GM12878 (cell line): ENCODE results near the gene CDK5RAP1. TPM values are rescaled to one million over a fixed set of nuclear protein-coding genes. Genes with fewer than 3 reads are reported as not detected.

Source experiments
- ATAC-seq: fragments of 200-7000 bp; cut with Tn5 transposase; 3 replicates; pipeline ENCODE4 v1.9.1; 2020; ENCODE audit warnings: mild to moderate bottlenecking, moderate library complexity
- BruUV-seq: library from RNA; stranded (reverse); fragments of 400-500 nt; replicated peaks from 2 replicates; lab custom pipeline; 2021; lab: Mats Ljungman, UMichigan
- CTCF ChIA-PET: fragments of 300-600 bp; sonication (Branson Sonifier 250); formaldehyde crosslinking; extraction: SDS; loops from one replicate; lab custom pipeline; 2021; ENCODE audit warnings: inconsistent platforms; lab: Yijun Ruan, JAX
- POLR2A ChIA-PET: fragments of 350-600 bp; formaldehyde crosslinking; extraction: SDS; loops from one replicate; lab custom pipeline; 2021; ENCODE audit warnings: inconsistent platforms; lab: Charles Lee
- RAD21 ChIA-PET: fragments of 300-600 bp; sonication (Branson Sonifier 250); formaldehyde crosslinking; loops from one replicate; lab custom pipeline; 2023; ENCODE audit warnings: antibody characterized with exemption; ENCODE audit not compliant: unreplicated experiment; lab: Charles Lee
- SMC1A ChIA-PET: fragments of 300-600 bp; sonication (Branson Sonifier 250); formaldehyde crosslinking; loops from one replicate; lab custom pipeline; 2023; ENCODE audit not compliant: unreplicated experiment, uncharacterized antibody; lab: Charles Lee
- DNase-seq: peaks from one replicate; pipeline ENCODE4 v3.0.0-alpha.2; 2011; ENCODE audit warnings: low read depth, low spot score
- FAIRE-seq: peaks from 3 replicates; lab custom pipeline; 2011; peaks lifted over from hg19 to GRCh38; lab: Jason Lieb, UNC
- H2AFZ ChIP-seq: 2 replicates; pipeline ENCODE4 v1.6.0; 2011; ENCODE audit warnings: low read depth, low read length, control low read depth; ENCODE audit not compliant: control insufficient read depth
- H3K27ac ChIP-seq: 2 replicates; pipeline ENCODE4 v1.5.1; 2011; ENCODE audit warnings: control low read depth; ENCODE audit not compliant: control insufficient read depth, insufficient read depth
- H3K27me3 ChIP-seq, 2 experiments: replicated peaks in 1 of 2; 2 replicates each; pipeline versions ENCODE4 v1.6.0 to v1.6.1; 2011; ENCODE audit warnings: low read length in 1 of 2; ENCODE audit not compliant: control insufficient read depth in 2 of 2, insufficient read depth in 2 of 2
- H3K36me3 ChIP-seq, 2 experiments: 2 replicates each; pipeline ENCODE4 v1.5.1; 2011; ENCODE audit warnings: low read length in 1 of 2; ENCODE audit not compliant: control insufficient read depth in 2 of 2, insufficient read depth in 2 of 2
- H3K4me1 ChIP-seq: 2 replicates; pipeline ENCODE4 v1.6.1; 2011; ENCODE audit warnings: mild to moderate bottlenecking, low read length, moderate library complexity, mixed read lengths; ENCODE audit not compliant: control insufficient read depth, insufficient read depth
- H3K4me2 ChIP-seq: 2 replicates; pipeline ENCODE4 v1.6.0; 2011; ENCODE audit warnings: control low read depth; ENCODE audit not compliant: control insufficient read depth, insufficient read depth
- H3K4me3 ChIP-seq: fragments of 200-600 bp; sonication (generic); 2 replicates; pipeline ENCODE4 v1.5.1; 2016
- H3K79me2 ChIP-seq: 2 replicates; pipeline ENCODE4 v1.6.0; 2011; ENCODE audit warnings: low read length; ENCODE audit not compliant: control insufficient read depth, insufficient read depth
- H3K9ac ChIP-seq: 2 replicates; pipeline ENCODE4 v1.8.0; 2011; ENCODE audit warnings: low read length, control low read depth, mixed read lengths; ENCODE audit not compliant: control insufficient read depth, insufficient read depth
- H3K9me3 ChIP-seq: replicated peaks from 3 replicates; pipeline ENCODE4 v1.5.1; 2011; ENCODE audit warnings: mild to moderate bottlenecking, low read length; ENCODE audit not compliant: control insufficient read depth, insufficient read depth
- H4K20me1 ChIP-seq: 2 replicates; pipeline ENCODE4 v1.6.0; 2011; ENCODE audit not compliant: control insufficient read depth, insufficient read depth
- BHLHE40 ChIP-seq, 2 experiments: fragments of 450-650 bp in 1 of 2; IDR thresholded peaks; 2 replicates each; pipeline ENCODE4 v1.6.1; 2011 to 2017; ENCODE audit warnings: low read depth in 2 of 2, borderline replicate concordance in 1 of 2, improper control_type of control experiment in 1 of 2, low read length in 1 of 2, mild to moderate bottlenecking in 1 of 2
- ETV6 ChIP-seq, 2 experiments: fragments of 450-650 bp in 1 of 2; IDR thresholded peaks in 1 of 2; conservative IDR thresholded peaks in 1 of 2; 2 replicates each; pipeline ENCODE4 v1.6.1; 2014; ENCODE audit warnings: antibody characterized with exemption in 1 of 2, borderline replicate concordance in 1 of 2, low read depth in 1 of 2, mild to moderate bottlenecking in 1 of 2, moderate library complexity in 1 of 2
- EZH2 ChIP-seq: IDR thresholded peaks from 2 replicates; pipeline ENCODE4 v1.6.1; 2012; ENCODE audit warnings: low read depth, mild to moderate bottlenecking, control low read depth, inconsistent platforms, low read length, borderline replicate concordance; ENCODE audit not compliant: control insufficient read depth
- RB1 ChIP-seq: fragments of 450-650 bp; formaldehyde crosslinking; IDR thresholded peaks from 2 replicates; pipeline ENCODE4 v1.6.1; 2017; ENCODE audit warnings: mild to moderate bottlenecking, borderline replicate concordance
- ZNF687 ChIP-seq: fragments of 450-650 bp; IDR thresholded peaks from 2 replicates; pipeline ENCODE4 v1.6.1; 2017; ENCODE audit warnings: mild to moderate bottlenecking, moderate library complexity
- WGBS: methylation state at CpG from one replicate; pipeline ENCODE4 v1.1.6; 2016; ENCODE audit warnings: low lambda C conversion rate; ENCODE audit not compliant: insufficient replicate concordance, insufficient coverage; ENCODE audit errors: missing lambda C conversion rate; 5-methylcytosine and 5-hydroxymethylcytosine counted together
- in situ Hi-C: fragments of 300-500 bp; cut with MboI; formaldehyde crosslinking; loops from 9 replicates; pipeline ENCODE4 v1.14.3; 2018; ENCODE audit warnings: mixed read lengths
- intact Hi-C: fragments of 100-400 bp; cut with micrococcal nuclease; formaldehyde crosslinking; loops from one replicate; pipeline ENCODE4 v1.14.2; 2022; ENCODE audit not compliant: unreplicated experiment
- polyA plus RNA-seq, 11 experiments: library from polyadenylated mRNA; depleted of rRNA in 4 of 11; unstranded in 6 of 11; stranded (reverse) in 5 of 11; fragments of >200 nt; fragmentation: Nextera tagmentation in 4 of 11; fragmentation: Illumina TruSeq in 1 of 11; extraction: Ambion mirVana in 4 of 11; extraction: Trizol in 1 of 11; gene quantifications; 1 replicate in 1 of 11; 2 replicates in 10 of 11; pipeline versions ENCODE4 v1.2.1 to v1.2.3, GENCODE V29; 2011 to 2016; ENCODE audit warnings: inconsistent platforms in 2 of 11, missing spikeins in 2 of 11, low read depth in 1 of 11
- total RNA-seq, 4 experiments: library from RNA; depleted of rRNA in 3 of 4; stranded (reverse); fragments of >200 nt in 3 of 4; fragmentation: Illumina TruSeq in 1 of 4; extraction: Trizol in 1 of 4; gene quantifications; 2 replicates each; pipeline versions ENCODE4 v1.2.1 to v1.2.3, GENCODE V29; 2013 to 2021
- TF ChIP-seq, protein P1 (sequence below): fragments of 450-650 bp; IDR thresholded peaks from 2 replicates; pipeline ENCODE4 v1.6.1; 2017; ENCODE audit warnings: mild to moderate bottlenecking, moderate library complexity
- TF ChIP-seq, protein P2 (sequence below): IDR thresholded peaks from 2 replicates; pipeline ENCODE4 v1.6.1; 2011; ENCODE audit warnings: mild to moderate bottlenecking, low read depth, low read length, moderate library complexity; ENCODE audit not compliant: insufficient replicate concordance

The CDK5RAP1 gene
- total and polyA plus RNA-seq, 10 of the 15 experiments (the other 5 are each of a cell fraction or from before 2014, with no cell fraction given) = 30.4 to 67.6 (median 38.8) TPM

GRCh38 chr20:33333616-33334015 is 67.7 kb downstream of the CDK5RAP1 start (continued):
- TF ChIP-seq ZNF687 = no peak
- TF ChIP-seq, protein P1, sequence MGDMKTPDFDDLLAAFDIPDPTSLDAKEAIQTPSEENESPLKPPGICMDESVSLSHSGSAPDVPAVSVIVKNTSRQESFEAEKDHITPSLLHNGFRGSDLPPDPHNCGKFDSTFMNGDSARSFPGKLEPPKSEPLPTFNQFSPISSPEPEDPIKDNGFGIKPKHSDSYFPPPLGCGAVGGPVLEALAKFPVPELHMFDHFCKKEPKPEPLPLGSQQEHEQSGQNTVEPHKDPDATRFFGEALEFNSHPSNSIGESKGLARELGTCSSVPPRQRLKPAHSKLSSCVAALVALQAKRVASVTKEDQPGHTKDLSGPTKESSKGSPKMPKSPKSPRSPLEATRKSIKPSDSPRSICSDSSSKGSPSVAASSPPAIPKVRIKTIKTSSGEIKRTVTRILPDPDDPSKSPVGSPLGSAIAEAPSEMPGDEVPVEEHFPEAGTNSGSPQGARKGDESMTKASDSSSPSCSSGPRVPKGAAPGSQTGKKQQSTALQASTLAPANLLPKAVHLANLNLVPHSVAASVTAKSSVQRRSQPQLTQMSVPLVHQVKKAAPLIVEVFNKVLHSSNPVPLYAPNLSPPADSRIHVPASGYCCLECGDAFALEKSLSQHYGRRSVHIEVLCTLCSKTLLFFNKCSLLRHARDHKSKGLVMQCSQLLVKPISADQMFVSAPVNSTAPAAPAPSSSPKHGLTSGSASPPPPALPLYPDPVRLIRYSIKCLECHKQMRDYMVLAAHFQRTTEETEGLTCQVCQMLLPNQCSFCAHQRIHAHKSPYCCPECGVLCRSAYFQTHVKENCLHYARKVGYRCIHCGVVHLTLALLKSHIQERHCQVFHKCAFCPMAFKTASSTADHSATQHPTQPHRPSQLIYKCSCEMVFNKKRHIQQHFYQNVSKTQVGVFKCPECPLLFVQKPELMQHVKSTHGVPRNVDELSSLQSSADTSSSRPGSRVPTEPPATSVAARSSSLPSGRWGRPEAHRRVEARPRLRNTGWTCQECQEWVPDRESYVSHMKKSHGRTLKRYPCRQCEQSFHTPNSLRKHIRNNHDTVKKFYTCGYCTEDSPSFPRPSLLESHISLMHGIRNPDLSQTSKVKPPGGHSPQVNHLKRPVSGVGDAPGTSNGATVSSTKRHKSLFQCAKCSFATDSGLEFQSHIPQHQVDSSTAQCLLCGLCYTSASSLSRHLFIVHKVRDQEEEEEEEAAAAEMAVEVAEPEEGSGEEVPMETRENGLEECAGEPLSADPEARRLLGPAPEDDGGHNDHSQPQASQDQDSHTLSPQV = no peak

DNA sequence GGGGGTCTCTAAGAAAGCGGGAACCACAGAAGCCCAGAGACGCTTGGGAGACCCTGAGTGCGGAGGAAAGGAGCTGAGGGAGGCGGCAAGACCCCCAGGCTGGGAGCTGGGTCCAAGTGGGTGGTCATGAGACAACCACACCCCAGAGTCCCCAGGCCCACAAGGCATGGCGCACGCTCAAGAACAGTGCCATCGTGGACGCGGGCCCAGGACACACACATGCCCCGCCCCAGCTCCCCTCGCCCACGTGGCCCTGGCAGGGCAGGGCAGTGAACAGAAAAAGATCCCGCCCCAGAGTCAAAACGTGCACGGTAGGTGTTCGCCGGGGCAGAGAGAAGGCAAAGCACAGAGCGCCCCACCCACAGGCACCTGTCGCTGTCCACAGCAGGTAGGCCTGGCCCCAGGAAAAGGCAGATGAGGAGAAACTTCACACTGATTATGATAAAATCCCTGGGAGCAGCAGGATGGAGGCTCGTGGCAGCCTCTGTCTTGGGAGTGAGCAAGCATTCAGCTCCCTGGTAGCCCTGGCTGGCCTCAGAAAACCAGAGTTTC is 68.3 kb downstream of the CDK5RAP1 start:
- DNase-seq (no peak), ATAC-seq (no peak), FAIRE-seq (no peak)
- intact Hi-C loops = no loop called here
- H4K20me1 ChIP-seq = no peaks in the 10 kb centered on the region
- in situ Hi-C loops = no loop called here
- whole genome bisulfite sequencing = 58% methylated on average over 20 of the region's 20 CpGs
- ChIA-PET CTCF (no interaction called here), SMC1A (no interaction called here), POLR2A (no interaction called here), RAD21 (no interaction called here)
- no peaks in the 10 kb centered on the region for H3K36me3 ChIP-seq
- H3K4me2 ChIP-seq = no peak overlapping the region
- no peak overlapping the region for H3K9ac ChIP-seq
- H2AFZ ChIP-seq = no peak overlapping the region
- H3K27me3 ChIP-seq = no peaks in the 10 kb centered on the region; a peak in 3 of 4 replicates
- H3K4me1 ChIP-seq = peaks cover 9% of the 10 kb centered on the region
- no peak overlapping the region for H3K27ac ChIP-seq
- no peaks in the 10 kb centered on the region for H3K9me3 ChIP-seq
- no peaks in the 10 kb centered on the region for H3K79me2 ChIP-seq
- no TSS peak for BruUV-seq
- H3K4me3 ChIP-seq = no peak overlapping the region
- TF ChIP-seq RB1 (no peak), BHLHE40 (IDR thresholded peaks at IDR 0.05; ENCODE audit: borderline replicate concordance in 1 of 2, low read depth in 2 of 2, low read length in 1 of 2) (no peak), EZH2 (no peak), ETV6 (conservative IDR thresholded peaks at IDR 0.05 in 1 of 2, IDR thresholded peaks at IDR 0.05 in 1 of 2; ENCODE audit: borderline replicate concordance in 1 of 2, low read depth in 1 of 2) (no peak)
- TF ChIP-seq, protein P2, sequence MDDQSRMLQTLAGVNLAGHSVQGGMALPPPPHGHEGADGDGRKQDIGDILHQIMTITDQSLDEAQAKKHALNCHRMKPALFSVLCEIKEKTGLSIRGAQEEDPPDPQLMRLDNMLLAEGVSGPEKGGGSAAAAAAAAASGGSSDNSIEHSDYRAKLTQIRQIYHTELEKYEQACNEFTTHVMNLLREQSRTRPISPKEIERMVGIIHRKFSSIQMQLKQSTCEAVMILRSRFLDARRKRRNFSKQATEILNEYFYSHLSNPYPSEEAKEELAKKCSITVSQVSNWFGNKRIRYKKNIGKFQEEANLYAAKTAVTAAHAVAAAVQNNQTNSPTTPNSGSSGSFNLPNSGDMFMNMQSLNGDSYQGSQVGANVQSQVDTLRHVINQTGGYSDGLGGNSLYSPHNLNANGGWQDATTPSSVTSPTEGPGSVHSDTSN = no peak
